ENCODE data around the gene DNAJB1. TPM values are rescaled to one million over a fixed set of nuclear protein-coding genes. Genes with fewer than 3 reads are reported as not detected.

The DNAJB1 gene
- total RNA-seq, 1 donor from 2014 or later: 45.7 TPM

- TF ChIP-seq CTCF (IDR thresholded peaks at IDR 0.05; ENCODE audit: unreplicated experiment): peak; percentile 98
- Mint-ChIP-seq H3K27me3 (ENCODE audit: unreplicated experiment) (peaks cover 33% of the 10 kb centered on the region), H3K36me3 (ENCODE audit: low read depth, unreplicated experiment) (peaks cover 17% of the 10 kb centered on the region), H3K4me1 (ENCODE audit: unreplicated experiment) (peaks cover 13% of the 10 kb centered on the region), H3K27ac (ENCODE audit: unreplicated experiment) (no peak overlapping the region), H3K9me3 (ENCODE audit: unreplicated experiment) (no peaks in the 10 kb centered on the region), H3K4me3 (ENCODE audit: unreplicated experiment) (no peak overlapping the region)
- DNase-seq (ENCODE audit: low spot score): peak; percentile 87
These were observed 45.8 kb downstream of the DNAJB1 start for GRCh38 chr19:14472202-14472938.

GRCh38 chr19:14471436-14472187 is 46.6 kb downstream of the DNAJB1 start:
- peaks cover 32% of the 10 kb centered on the region for H3K27me3 Mint-ChIP-seq (ENCODE audit: unreplicated experiment)
- peaks cover 15% of the 10 kb centered on the region for H3K36me3 Mint-ChIP-seq (ENCODE audit: low read depth, unreplicated experiment)
- H3K4me1 Mint-ChIP-seq (ENCODE audit: unreplicated experiment): peaks cover 12% of the 10 kb centered on the region
- H3K9me3 Mint-ChIP-seq (ENCODE audit: unreplicated experiment): no peaks in the 10 kb centered on the region
- no peak overlapping the region for H3K27ac Mint-ChIP-seq (ENCODE audit: unreplicated experiment)
- DNase-seq (ENCODE audit: low spot score): no peak
- TF ChIP-seq CTCF (IDR thresholded peaks at IDR 0.05; ENCODE audit: unreplicated experiment): no peak
- H3K4me3 Mint-ChIP-seq (ENCODE audit: unreplicated experiment): peak overlapping the region; percentile 47

GRCh38 chr19:14470031-14470876 is 47.9 kb downstream of the DNAJB1 start:
- DNase-seq (ENCODE audit: low spot score): no peak
- Mint-ChIP-seq H3K36me3 (ENCODE audit: low read depth, unreplicated experiment) (peaks cover 8% of the 10 kb centered on the region), H3K27ac (ENCODE audit: unreplicated experiment) (no peak overlapping the region), H3K4me1 (ENCODE audit: unreplicated experiment) (peaks cover 4% of the 10 kb centered on the region), H3K27me3 (ENCODE audit: unreplicated experiment) (peaks cover 23% of the 10 kb centered on the region), H3K4me3 (ENCODE audit: unreplicated experiment) (no peak overlapping the region), H3K9me3 (ENCODE audit: unreplicated experiment) (no peaks in the 10 kb centered on the region)
- no peak for TF ChIP-seq CTCF (IDR thresholded peaks at IDR 0.05; ENCODE audit: unreplicated experiment)

GRCh38 chr19:14467816-14468215 is 50.4 kb downstream of the DNAJB1 start:
- H3K4me1 Mint-ChIP-seq (ENCODE audit: unreplicated experiment): peaks cover 1% of the 10 kb centered on the region
- peaks cover 13% of the 10 kb centered on the region for H3K27me3 Mint-ChIP-seq (ENCODE audit: unreplicated experiment)
- no peak overlapping the region for H3K4me3 Mint-ChIP-seq (ENCODE audit: unreplicated experiment)
- DNase-seq (ENCODE audit: low spot score): no peak
- H3K9me3 Mint-ChIP-seq (ENCODE audit: unreplicated experiment): no peaks in the 10 kb centered on the region
- H3K27ac Mint-ChIP-seq (ENCODE audit: unreplicated experiment): peak overlapping the region; percentile 18
- TF ChIP-seq CTCF (IDR thresholded peaks at IDR 0.05; ENCODE audit: unreplicated experiment): no peak
- H3K36me3 Mint-ChIP-seq (ENCODE audit: low read depth, unreplicated experiment): peaks cover 11% of the 10 kb centered on the region

All from endothelial cell (in vitro differentiated cells).